K562 (cell line): ENCODE results near the gene TTLL11. TPM values are rescaled to one million over a fixed set of nuclear protein-coding genes. Genes with fewer than 3 reads are reported as not detected.
A peak's percentile ranks its signal among the peaks of the same experiment; 100 is the strongest.

ENCODE experiments used
- ATAC-seq: fragments of 200-7000 bp; cut with Tn5 transposase; 3 replicates; pipeline ENCODE4 v1.9.1; 2020; ENCODE audit warnings: moderate library complexity
- BruUV-seq: library from RNA; stranded (reverse); fragments of 400-500 nt; replicated peaks from 2 replicates; lab custom pipeline; 2021; lab: Mats Ljungman, UMichigan
- CTCF ChIA-PET: fragments of 300-600 bp; formaldehyde crosslinking; extraction: SDS; loops from one replicate; lab custom pipeline; 2021; ENCODE audit warnings: low intra/inter-chr PET ratio; lab: Yijun Ruan, JAX
- POLR2A ChIA-PET: fragments of 300-600, 350-650 bp; sonication (Branson Sonifier 250); formaldehyde crosslinking; extraction: SDS; loops from one replicate; lab custom pipeline; 2021; ENCODE audit warnings: antibody characterized with exemption, inconsistent platforms; lab: Yijun Ruan, JAX
- DNase-seq, 4 experiments: peaks; one replicate each; pipeline versions ENCODE4 v3.0.0 to v3.0.0-alpha.2; 2011 to 2018; ENCODE audit warnings: low spot score in 3 of 4, mixed read lengths in 3 of 4; ENCODE audit errors: extremely low read depth in 1 of 4
- FAIRE-seq: peaks from 2 replicates; lab custom pipeline; 2011; peaks lifted over from hg19 to GRCh38; lab: Jason Lieb, UNC
- H2AFZ ChIP-seq: 2 replicates; pipeline ENCODE4 v1.6.0; 2011; ENCODE audit warnings: low read depth, low read length, control low read depth, inconsistent platforms
- H3K27ac ChIP-seq: fragments of 200-600 bp; 3 replicates; pipeline ENCODE4 v1.8.0; 2011; ENCODE audit warnings: low read depth, mild to moderate bottlenecking, control low read depth, inconsistent platforms, low read length, moderate library complexity, mixed read lengths; ENCODE audit errors: extremely low read depth
- H3K27me3 ChIP-seq, 2 experiments: fragments of 300-600 bp in 1 of 2; 2 replicates in 1 of 2; 3 replicates in 1 of 2; pipeline versions ENCODE4 v1.6.0 to v1.8.0; 2011; ENCODE audit warnings: inconsistent platforms in 2 of 2, low read length in 2 of 2, mild to moderate bottlenecking in 1 of 2, mixed read lengths in 1 of 2, moderate library complexity in 1 of 2; ENCODE audit not compliant: control insufficient read depth in 2 of 2, insufficient read depth in 2 of 2
- H3K36me3 ChIP-seq: fragments of 300-600 bp; 3 replicates; pipeline ENCODE4 v1.8.0; 2011; ENCODE audit warnings: mild to moderate bottlenecking, low read length, inconsistent platforms; ENCODE audit not compliant: control insufficient read depth, insufficient read depth
- H3K4me1 ChIP-seq, 2 experiments: fragments of 200-600 bp in 1 of 2; replicated peaks in 1 of 2; 2 replicates in 1 of 2; 3 replicates in 1 of 2; pipeline versions ENCODE4 v1.5.1 to v1.8.0; 2011; ENCODE audit warnings: inconsistent platforms in 2 of 2, low read length in 2 of 2, mild to moderate bottlenecking in 1 of 2, mixed read lengths in 1 of 2, moderate library complexity in 1 of 2; ENCODE audit not compliant: control insufficient read depth in 2 of 2, insufficient read depth in 2 of 2
- H3K4me2 ChIP-seq: 2 replicates; pipeline ENCODE4 v1.6.1; 2011; ENCODE audit warnings: low read length, control low read depth, inconsistent platforms, mixed read lengths; ENCODE audit not compliant: insufficient read depth
- H3K4me3 ChIP-seq: fragments of 200-600 bp; sonication (generic), shearing (Covaris generic); 2 replicates; pipeline ENCODE4 v1.5.1; 2016; ENCODE audit warnings: control low read depth, inconsistent platforms
- H3K79me2 ChIP-seq: fragments of 200-600 bp; 3 replicates; pipeline ENCODE4 v1.8.0; 2011; ENCODE audit warnings: low read length, inconsistent platforms; ENCODE audit not compliant: control insufficient read depth, insufficient read depth
- H3K9ac ChIP-seq, 2 experiments: 2 replicates each; pipeline versions ENCODE4 v1.6.0 to v1.6.1; 2011; ENCODE audit warnings: low read depth in 2 of 2, low read length in 2 of 2, control low read depth in 1 of 2, inconsistent platforms in 1 of 2, mild to moderate bottlenecking in 1 of 2, mixed read lengths in 1 of 2; ENCODE audit not compliant: insufficient read depth in 1 of 2
- H3K9me1 ChIP-seq: one replicate; pipeline ENCODE4 v1.6.0; 2011; ENCODE audit warnings: inconsistent platforms, mild to moderate bottlenecking, low read length, moderate library complexity; ENCODE audit not compliant: control insufficient read depth, insufficient read depth
- H3K9me3 ChIP-seq: replicated peaks from 2 replicates; pipeline ENCODE4 v1.5.1; 2011; ENCODE audit warnings: low read depth, low read length, inconsistent platforms; ENCODE audit not compliant: control insufficient read depth, insufficient read depth
- H4K20me1 ChIP-seq: replicated peaks from 2 replicates; pipeline ENCODE4 v1.6.1; 2011; ENCODE audit warnings: low read length, inconsistent platforms, mixed read lengths; ENCODE audit not compliant: control insufficient read depth, insufficient read depth
- CEBPG ChIP-seq, 3 experiments: fragments of 200-800 bp in 1 of 3; sonication (Bioruptor generic) in 1 of 3; sonication (generic) in 1 of 3; formaldehyde crosslinking in 1 of 3; IDR thresholded peaks in 2 of 3; conservative IDR thresholded peaks in 1 of 3; 2 replicates each; pipeline versions ENCODE4 v1.6.1 to v1.8.0; 2016 to 2022; ENCODE audit warnings: missing compliant biosample characterization in 2 of 3, missing genetic modification characterization in 2 of 3, mild to moderate bottlenecking in 1 of 3, missing genetic modification reagents in 1 of 3
- DPF2 ChIP-seq: fragments of 450-650 bp; IDR thresholded peaks from 2 replicates; pipeline ENCODE4 v1.6.1; 2016
- NFIX ChIP-seq: fragments of 250-450 bp; sonication (Bioruptor Pico); IDR thresholded peaks from 2 replicates; pipeline ENCODE4 v1.4.0; 2020; ENCODE audit warnings: low read depth, mild to moderate bottlenecking, moderate library complexity
- PCBP2 ChIP-seq: fragments of 200-400 bp; formaldehyde crosslinking; IDR thresholded peaks from 2 replicates; pipeline ENCODE4 v1.6.1; 2018; ENCODE audit warnings: low read length, low read depth, mild to moderate bottlenecking, moderate library complexity; ENCODE audit not compliant: poor library complexity, severe bottlenecking
- PTTG1 ChIP-seq: fragments of 450-650 bp; IDR thresholded peaks from 2 replicates; pipeline ENCODE4 v1.6.1; 2016; ENCODE audit warnings: low read depth, mild to moderate bottlenecking, missing genetic modification characterization, missing compliant biosample characterization
- SREBF1 ChIP-seq: fragments of 150-350 bp; IDR thresholded peaks from 2 replicates; pipeline ENCODE4 v1.6.1; 2014; ENCODE audit warnings: antibody characterized with exemption, low read depth, low read length, borderline replicate concordance
- SRSF7 ChIP-seq: fragments of 200-400 bp; formaldehyde crosslinking; optimal IDR thresholded peaks from 2 replicates; pipeline ENCODE3; 2017; ENCODE audit warnings: mild to moderate bottlenecking, low read depth, low read length
- TAF1 ChIP-seq: IDR thresholded peaks from 2 replicates; pipeline ENCODE4 v1.6.1; 2011; ENCODE audit warnings: mild to moderate bottlenecking, low read length, moderate library complexity; ENCODE audit not compliant: insufficient read depth, control insufficient read depth, severe bottlenecking; ENCODE audit errors: extremely low read depth
- ZNF282 ChIP-seq: sonication (generic); formaldehyde crosslinking; IDR thresholded peaks from 2 replicates; pipeline ENCODE4 v1.8.1; 2023; ENCODE audit warnings: missing genetic modification reagents
- ZNF408 ChIP-seq: fragments of 250-450 bp; sonication (Bioruptor Pico); IDR thresholded peaks from 2 replicates; pipeline ENCODE4 v1.4.0; 2020; ENCODE audit warnings: low read depth, mild to moderate bottlenecking, moderate library complexity
- ZSCAN29 ChIP-seq: fragments of 450-650 bp; IDR thresholded peaks from 2 replicates; pipeline ENCODE4 v1.6.1; 2017
- WGBS: fragments of 100-300 bp; shearing (Covaris generic); methylation state at CpG from one replicate; pipeline ENCODE4 v1.1.6; 2016; ENCODE audit warnings: low coverage, mixed read lengths; ENCODE audit not compliant: insufficient coverage; ENCODE audit errors: missing lambda C conversion rate; 5-methylcytosine and 5-hydroxymethylcytosine counted together
- in situ Hi-C: fragments of 300-500 bp; cut with MboI; formaldehyde crosslinking; loops from 4 replicates; pipeline ENCODE4 v1.15.0; 2018; ENCODE audit warnings: inconsistent platforms, mixed read lengths
- intact Hi-C: fragments of 100-400 bp; cut with micrococcal nuclease; formaldehyde crosslinking; loops from 2 replicates; pipeline ENCODE4 v1.14.2; 2022
- polyA plus RNA-seq, 8 experiments: library from polyadenylated mRNA; depleted of rRNA in 4 of 8; stranded (reverse) in 5 of 8; unstranded in 3 of 8; fragments of >200 nt; fragmentation: Nextera tagmentation in 2 of 8; fragmentation: Illumina TruSeq in 1 of 8; extraction: Ambion mirVana in 2 of 8; extraction: Trizol in 1 of 8; gene quantifications; 2 replicates each; pipeline versions ENCODE4 v1.2.1 to v1.2.3, GENCODE V29; 2011 to 2014; ENCODE audit warnings: inconsistent platforms in 1 of 8, missing spikeins in 1 of 8
- total RNA-seq, 7 experiments: library from RNA; depleted of rRNA in 6 of 7; stranded (reverse); fragments of >200 nt in 6 of 7; fragmentation: Illumina TruSeq in 2 of 7; extraction: Trizol in 2 of 7; gene quantifications; 2 replicates each; pipeline versions ENCODE4 v1.2.1 to v1.2.3, GENCODE V29; 2011 to 2021; ENCODE audit warnings: low replicate concordance in 1 of 7
- TF ChIP-seq, protein P1 (sequence below): fragments of 450-650 bp; IDR thresholded peaks from 2 replicates; pipeline ENCODE4 v1.7.0; 2016; ENCODE audit warnings: borderline replicate concordance
- TF ChIP-seq, protein P2 (sequence below): fragments of 450-650 bp; IDR thresholded peaks from 2 replicates; pipeline ENCODE4 v1.6.1; 2017; ENCODE audit warnings: antibody characterized with exemption

TTLL11 gene
- total and polyA plus RNA-seq, 9 of the 15 experiments (the other 6 are each of a cell fraction or from before 2014, with no cell fraction given) = 0.83 to 4.4 (median 2.7) TPM

DNA sequence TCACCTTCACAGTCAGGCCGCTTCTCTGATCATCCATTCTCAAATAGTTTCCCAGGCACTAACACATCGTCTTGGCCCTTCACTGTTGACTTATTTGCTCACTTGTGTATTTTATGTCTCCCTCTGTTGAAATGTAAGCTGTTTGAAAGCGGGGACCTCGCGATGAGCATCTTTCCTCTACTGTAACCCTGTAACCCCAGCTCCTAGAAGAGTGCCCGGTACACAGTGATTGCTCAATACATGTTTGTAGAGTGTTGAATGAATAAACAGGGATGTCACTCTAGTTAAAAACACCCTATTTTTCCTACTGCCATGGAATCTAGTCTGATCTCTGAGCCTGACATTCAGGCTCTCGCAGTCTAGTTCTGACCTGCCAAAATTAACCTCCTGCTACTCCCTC is 150.8 kb downstream of the TTLL11 start:
- DNase-seq (no peak), ATAC-seq (no peak), FAIRE-seq (no peak)
- TF ChIP-seq, protein P1, sequence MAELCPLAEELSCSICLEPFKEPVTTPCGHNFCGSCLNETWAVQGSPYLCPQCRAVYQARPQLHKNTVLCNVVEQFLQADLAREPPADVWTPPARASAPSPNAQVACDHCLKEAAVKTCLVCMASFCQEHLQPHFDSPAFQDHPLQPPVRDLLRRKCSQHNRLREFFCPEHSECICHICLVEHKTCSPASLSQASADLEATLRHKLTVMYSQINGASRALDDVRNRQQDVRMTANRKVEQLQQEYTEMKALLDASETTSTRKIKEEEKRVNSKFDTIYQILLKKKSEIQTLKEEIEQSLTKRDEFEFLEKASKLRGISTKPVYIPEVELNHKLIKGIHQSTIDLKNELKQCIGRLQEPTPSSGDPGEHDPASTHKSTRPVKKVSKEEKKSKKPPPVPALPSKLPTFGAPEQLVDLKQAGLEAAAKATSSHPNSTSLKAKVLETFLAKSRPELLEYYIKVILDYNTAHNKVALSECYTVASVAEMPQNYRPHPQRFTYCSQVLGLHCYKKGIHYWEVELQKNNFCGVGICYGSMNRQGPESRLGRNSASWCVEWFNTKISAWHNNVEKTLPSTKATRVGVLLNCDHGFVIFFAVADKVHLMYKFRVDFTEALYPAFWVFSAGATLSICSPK = no peak
- TF ChIP-seq CEBPG (CRISPR knock-in tag; IDR thresholded peaks at IDR 0.05) = no peak
- 0 out of 4 replicates have a peak, but pooled peaks of 1 of the 2 experiments have one; percentile 23 for TF ChIP-seq CEBPG (tag; conservative IDR thresholded peaks at IDR 0.05 in 1 of 2, IDR thresholded peaks at IDR 0.05 in 1 of 2)
- no peaks in the 10 kb centered on the region for H3K36me3 ChIP-seq
- CTCF ChIA-PET = no interaction called here
- no TSS peak for BruUV-seq
- intact Hi-C loops (no loop called here), in situ Hi-C loops (no loop called here)
- no peak overlapping the region for H2AFZ ChIP-seq
- H3K4me2 ChIP-seq = no peak overlapping the region
- H4K20me1 ChIP-seq = no peaks in the 10 kb centered on the region
- no peaks in the 10 kb centered on the region for H3K9me3 ChIP-seq
- WGBS = 2% methylated on average over 7 of the region's 7 CpGs
- no peak overlapping the region for H3K4me3 ChIP-seq
- H3K9me1 ChIP-seq = no peaks in the 10 kb centered on the region
- peaks cover 27 to 41% of the 10 kb centered on the region in 2 experiments for H3K27me3 ChIP-seq
- no peaks in the 10 kb centered on the region for H3K4me1 ChIP-seq
- no peak overlapping the region for H3K27ac ChIP-seq
- H3K79me2 ChIP-seq = no peaks in the 10 kb centered on the region
- POLR2A ChIA-PET = no interaction called here
- H3K9ac ChIP-seq = no peak overlapping the region

DNA sequence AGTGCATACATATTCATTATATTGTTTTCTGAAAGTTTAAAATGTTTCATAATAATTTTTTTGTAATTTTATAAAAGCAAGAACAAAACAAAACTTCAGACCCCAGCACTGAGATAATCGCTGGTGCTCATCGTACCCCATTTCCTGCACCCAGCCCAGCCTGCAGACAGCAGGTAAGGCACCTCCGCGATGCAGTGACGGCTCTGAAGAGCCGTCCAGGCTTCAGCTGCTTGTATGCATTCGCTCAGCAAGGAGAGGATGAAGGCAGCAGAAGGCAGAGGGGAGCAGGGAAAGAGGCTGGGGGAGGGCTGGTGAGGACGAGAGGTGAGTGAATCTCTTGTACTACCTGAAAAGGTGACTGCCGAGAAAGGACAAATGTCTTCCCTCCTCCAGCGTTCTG is 153.5 kb downstream of the TTLL11 start:
- Histone ChIP-seq H3K4me3 (no peak overlapping the region), H3K27me3 (peaks cover 26 to 39% of the 10 kb centered on the region in 2 experiments), H4K20me1 (no peaks in the 10 kb centered on the region), H3K79me2 (no peaks in the 10 kb centered on the region), H3K36me3 (no peaks in the 10 kb centered on the region), H3K9me1 (no peaks in the 10 kb centered on the region), H3K4me1 (no peaks in the 10 kb centered on the region), H3K9me3 (no peaks in the 10 kb centered on the region), H3K27ac (no peak overlapping the region), H3K9ac (no peak overlapping the region), H3K4me2 (no peak overlapping the region), H2AFZ (no peak overlapping the region)
- no peak for DNase-seq
- ATAC-seq = no peak
- CTCF ChIA-PET = no interaction called here
- no TSS peak for BruUV-seq
- no peak for FAIRE-seq
- TF ChIP-seq, protein P2, sequence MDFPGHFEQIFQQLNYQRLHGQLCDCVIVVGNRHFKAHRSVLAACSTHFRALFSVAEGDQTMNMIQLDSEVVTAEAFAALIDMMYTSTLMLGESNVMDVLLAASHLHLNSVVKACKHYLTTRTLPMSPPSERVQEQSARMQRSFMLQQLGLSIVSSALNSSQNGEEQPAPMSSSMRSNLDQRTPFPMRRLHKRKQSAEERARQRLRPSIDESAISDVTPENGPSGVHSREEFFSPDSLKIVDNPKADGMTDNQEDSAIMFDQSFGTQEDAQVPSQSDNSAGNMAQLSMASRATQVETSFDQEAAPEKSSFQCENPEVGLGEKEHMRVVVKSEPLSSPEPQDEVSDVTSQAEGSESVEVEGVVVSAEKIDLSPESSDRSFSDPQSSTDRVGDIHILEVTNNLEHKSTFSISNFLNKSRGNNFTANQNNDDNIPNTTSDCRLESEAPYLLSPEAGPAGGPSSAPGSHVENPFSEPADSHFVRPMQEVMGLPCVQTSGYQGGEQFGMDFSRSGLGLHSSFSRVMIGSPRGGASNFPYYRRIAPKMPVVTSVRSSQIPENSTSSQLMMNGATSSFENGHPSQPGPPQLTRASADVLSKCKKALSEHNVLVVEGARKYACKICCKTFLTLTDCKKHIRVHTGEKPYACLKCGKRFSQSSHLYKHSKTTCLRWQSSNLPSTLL = no peak
- TF ChIP-seq DPF2 (no peak), ZNF282 (CRISPR knock-in tag) (no peak), ZSCAN29 (no peak), TAF1 (no peak), NFIX (CRISPR knock-in tag) (no peak), PTTG1 (no peak), SREBF1 (no peak), PCBP2 (no peak), SRSF7 (no peak), ZNF408 (CRISPR knock-in tag) (no peak)
- intact Hi-C loops = no loop called here
- in situ Hi-C loops = no loop called here
- POLR2A ChIA-PET = no interaction called here
- 1% methylated on average over 10 of the region's 10 CpGs for whole genome bisulfite sequencing
